HG03064 (cell line): ENCODE results near the gene CDH23.
"Not testable (repeated sequence)": the region's sequence is repeated elsewhere in the genome, so short reads cannot be mapped to it uniquely, and the experiment has no call there.

Experiments
- ATAC-seq: cut with Tn5 transposase; IDR thresholded peaks from one replicate; pipeline ENCODE4 v1.9.1; 2021; ENCODE audit warnings: low read depth; ENCODE audit not compliant: unreplicated experiment

Gene CDH23

GRCh38 chr10:71396711-71397295 is at the start of gene CDH23:
Gene CDH23 (plus strand): TSS chr10:71396920. CDS start chr10:71439832, 42,912 bp downstream.
- ATAC-seq = no peak

GRCh38 chr10:71347587-71348395 is 48.9 kb upstream of the CDH23 start:
- ATAC-seq = no peak

- no peak for ATAC-seq
Observed at GRCh38 chr10:71348850-71349249, 47.9 kb upstream of the CDH23 start.

GRCh38 chr10:71349406-71349805 is 47.3 kb upstream of the CDH23 start:
- ATAC-seq = no peak

GRCh38 chr10:71351087-71351486 is 45.6 kb upstream of the CDH23 start:
- ATAC-seq = no peak

- no peak for ATAC-seq
Observed at GRCh38 chr10:71351628-71352319, 44.9 kb upstream of the CDH23 start.

- no peak for ATAC-seq
Observed at GRCh38 chr10:71353639-71354038, 43.1 kb upstream of the CDH23 start.

- ATAC-seq = no peak
Observed at GRCh38 chr10:71354776-71355175, 41.9 kb upstream of the CDH23 start.

GRCh38 chr10:71355886-71356285 is 40.8 kb upstream of the CDH23 start:
- no peak for ATAC-seq

GRCh38 chr10:71357792-71358265 is 38.9 kb upstream of the CDH23 start:
- ATAC-seq = no peak

GRCh38 chr10:71358277-71358676 is 38.4 kb upstream of the CDH23 start:
- ATAC-seq = no peak

GRCh38 chr10:71358906-71359305 is 37.8 kb upstream of the CDH23 start:
- ATAC-seq = not testable (repeated sequence)

GRCh38 chr10:71359364-71360046 is 37.2 kb upstream of the CDH23 start:
- no peak for ATAC-seq

GRCh38 chr10:71360735-71361134 is 36.0 kb upstream of the CDH23 start:
- no peak for ATAC-seq

GRCh38 chr10:71361581-71361980 is 35.1 kb upstream of the CDH23 start:
- no peak for ATAC-seq

- ATAC-seq = no peak
Observed at GRCh38 chr10:71362141-71362540, 34.6 kb upstream of the CDH23 start.

GRCh38 chr10:71363936-71364335 is 32.8 kb upstream of the CDH23 start:
- ATAC-seq = no peak

GRCh38 chr10:71365366-71365765 is 31.4 kb upstream of the CDH23 start:
- no peak for ATAC-seq

- no peak for ATAC-seq
Observed at GRCh38 chr10:71366690-71367089, 30.0 kb upstream of the CDH23 start.

- ATAC-seq = no peak
Observed at GRCh38 chr10:71367271-71367670, 29.4 kb upstream of the CDH23 start.

- ATAC-seq = no peak
Observed at GRCh38 chr10:71368176-71368575, 28.5 kb upstream of the CDH23 start.
